Ecto neural progenitor cell (in vitro differentiated cells): ENCODE results near the gene OXLD1.
"Not testable (repeated sequence)": the region's sequence is repeated elsewhere in the genome, so short reads cannot be mapped to it uniquely, and the experiment has no call there.

Experiments used
- DNase-seq: peaks from one replicate; pipeline ENCODE4 v3.0.0-alpha.2; 2018; ENCODE audit warnings: low spot score

OXLD1 gene

GRCh38 chr17:81652906-81653771 lies 13.3 kb downstream of the OXLD1 start:
- DNase-seq = peak; percentile 49

- no peak for DNase-seq
These were observed 14.7 kb downstream of the OXLD1 start for GRCh38 chr17:81651692-81652091.

- peak; percentile 47 for DNase-seq
These were observed 15.5 kb downstream of the OXLD1 start for GRCh38 chr17:81650951-81651350.

- DNase-seq = no peak
These were observed 17.7 kb downstream of the OXLD1 start for GRCh38 chr17:81648707-81649085.

- DNase-seq = peak; percentile 52
These were observed 18.2 kb downstream of the OXLD1 start for GRCh38 chr17:81648013-81648706.

- no peak for DNase-seq
These were observed 18.8 kb downstream of the OXLD1 start for GRCh38 chr17:81647640-81648012.

- DNase-seq = no peak
These were observed 19.4 kb downstream of the OXLD1 start for GRCh38 chr17:81646869-81647600.

GRCh38 chr17:81644976-81645952 lies 21.1 kb downstream of the OXLD1 start:
- DNase-seq = no peak

- no peak for DNase-seq
These were observed 21.9 kb downstream of the OXLD1 start for GRCh38 chr17:81644496-81644895.

GRCh38 chr17:81641825-81642489 lies 24.4 kb downstream of the OXLD1 start:
- peak; percentile 53 for DNase-seq

- no peak for DNase-seq
These were observed 26.4 kb downstream of the OXLD1 start for GRCh38 chr17:81640011-81640410.

GRCh38 chr17:81638683-81639082 lies 27.7 kb downstream of the OXLD1 start:
- no peak for DNase-seq

GRCh38 chr17:81636505-81637288 lies 29.7 kb downstream of the OXLD1 start, which contains the start of the genes NPLOC4 and TSPAN10:
NPLOC4 (minus strand) TSS chr17:81637112; CDS start chr17:81636930, 182 bp downstream.
TSPAN10 (plus strand) TSS chr17:81637196; CDS start chr17:81642413, 5,217 bp downstream.
- DNase-seq = peak; percentile 98

- DNase-seq = no peak
These were observed 30.4 kb downstream of the OXLD1 start for GRCh38 chr17:81635973-81636504.

GRCh38 chr17:81635431-81635830 lies 31.0 kb downstream of the OXLD1 start:
- DNase-seq = no peak

GRCh38 chr17:81631482-81631881 lies 34.9 kb downstream of the OXLD1 start:
- DNase-seq = no peak

GRCh38 chr17:81630274-81630673 lies 36.1 kb downstream of the OXLD1 start:
- no peak for DNase-seq

GRCh38 chr17:81621494-81622130 lies 44.8 kb downstream of the OXLD1 start:
- no peak for DNase-seq

- not testable (repeated sequence) for DNase-seq
These were observed 48.1 kb downstream of the OXLD1 start for GRCh38 chr17:81618307-81618706.
